SU-DHL-6 (cell line): ENCODE results near the gene ABTB2.

Experiments
- EZH2phosphoT487 ChIP-seq: fragments of 200-600 bp; sonication (generic), shearing (Covaris generic); conservative IDR thresholded peaks from 2 replicates; pipeline ENCODE4 v1.6.1; 2018; ENCODE audit warnings: mild to moderate bottlenecking, antibody characterized with exemption, low read length, moderate library complexity, mixed read lengths
- TF ChIP-seq, protein P1 (sequence below): fragments of 200-600 bp; sonication (generic); IDR thresholded peaks from one replicate; pipeline ENCODE4 v1.5.1; 2017; ENCODE audit warnings: antibody characterized with exemption, mild to moderate bottlenecking, low read length, moderate library complexity; ENCODE audit not compliant: insufficient read depth, poor library complexity, severe bottlenecking

DNA sequence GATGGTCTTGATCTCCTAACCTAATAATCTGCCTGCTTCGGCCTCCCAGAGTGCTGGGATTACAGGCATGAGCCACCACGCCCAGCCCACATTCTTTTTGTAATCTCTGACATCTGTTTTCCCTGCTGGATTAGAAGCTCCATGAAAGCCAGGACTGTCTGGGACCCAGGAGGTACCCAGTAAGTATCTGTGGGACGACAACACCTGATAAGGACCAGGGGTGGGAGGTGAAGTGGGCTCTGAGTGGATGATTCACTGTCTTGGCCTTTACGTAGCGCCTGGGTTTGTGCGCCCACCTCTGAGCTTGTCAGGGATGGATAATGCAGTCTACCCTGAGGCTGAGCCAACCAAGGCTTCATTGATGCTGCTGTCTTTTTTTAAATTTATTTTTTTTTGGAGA lies 118.8 kb downstream of the ABTB2 start:
- TF ChIP-seq, protein P1, sequence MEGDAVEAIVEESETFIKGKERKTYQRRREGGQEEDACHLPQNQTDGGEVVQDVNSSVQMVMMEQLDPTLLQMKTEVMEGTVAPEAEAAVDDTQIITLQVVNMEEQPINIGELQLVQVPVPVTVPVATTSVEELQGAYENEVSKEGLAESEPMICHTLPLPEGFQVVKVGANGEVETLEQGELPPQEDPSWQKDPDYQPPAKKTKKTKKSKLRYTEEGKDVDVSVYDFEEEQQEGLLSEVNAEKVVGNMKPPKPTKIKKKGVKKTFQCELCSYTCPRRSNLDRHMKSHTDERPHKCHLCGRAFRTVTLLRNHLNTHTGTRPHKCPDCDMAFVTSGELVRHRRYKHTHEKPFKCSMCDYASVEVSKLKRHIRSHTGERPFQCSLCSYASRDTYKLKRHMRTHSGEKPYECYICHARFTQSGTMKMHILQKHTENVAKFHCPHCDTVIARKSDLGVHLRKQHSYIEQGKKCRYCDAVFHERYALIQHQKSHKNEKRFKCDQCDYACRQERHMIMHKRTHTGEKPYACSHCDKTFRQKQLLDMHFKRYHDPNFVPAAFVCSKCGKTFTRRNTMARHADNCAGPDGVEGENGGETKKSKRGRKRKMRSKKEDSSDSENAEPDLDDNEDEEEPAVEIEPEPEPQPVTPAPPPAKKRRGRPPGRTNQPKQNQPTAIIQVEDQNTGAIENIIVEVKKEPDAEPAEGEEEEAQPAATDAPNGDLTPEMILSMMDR: no peak
- TF ChIP-seq EZH2phosphoT487: no peak
